Measurements from ENCODE around the gene BTRC. TPM values are rescaled to one million over a fixed set of nuclear protein-coding genes. Genes with fewer than 3 reads are reported as not detected.
"Not testable (repeated sequence)": the region's sequence is repeated elsewhere in the genome, so short reads cannot be mapped to it uniquely, and the experiment has no call there.

Gene BTRC
- total and polyA plus RNA-seq, 7 donors = 6.1 to 19.3 (median 16.4) TPM

- DNase-seq = no peak
- no peak overlapping the region for H3K27ac ChIP-seq
- H3K4me1 ChIP-seq = no peaks in the 10 kb centered on the region
- H3K27me3 ChIP-seq (ENCODE audit: insufficient read depth in 3 of 3, low read length in 2 of 3) = no peaks in the 10 kb centered on the region
- ATAC-seq = no peak
- no peaks in the 10 kb centered on the region for H3K36me3 ChIP-seq (ENCODE audit: insufficient read depth in 1 of 2, low read depth in 1 of 2)
- no peak for TF ChIP-seq CTCF (IDR thresholded peaks at IDR 0.05)
- WGBS, 3 donors = 54 to 59% (median 56%) methylated on average over 14 of the region's 14 CpGs
- H3K9me3 ChIP-seq = no peaks in the 10 kb centered on the region
- H3K4me3 ChIP-seq = no peak overlapping the region
- intact Hi-C loops (cut with DNase I) = no loop called here
Observed at GRCh38 chr10:101330631-101331225, 23.2 kb upstream of the BTRC start.

GRCh38 chr10:101331956-101332355 lies 22.0 kb upstream of the BTRC start:
- 63 to 75% (median 70%) methylated on average over 2 of the region's 2 CpGs for WGBS, 3 donors
- no peak for TF ChIP-seq CTCF (IDR thresholded peaks at IDR 0.05)
- Histone ChIP-seq H3K27ac (no peak overlapping the region), H3K4me3 (no peak overlapping the region), H3K27me3 (ENCODE audit: insufficient read depth in 3 of 3, low read length in 2 of 3) (no peaks in the 10 kb centered on the region), H3K36me3 (ENCODE audit: insufficient read depth in 1 of 2, low read depth in 1 of 2) (no peaks in the 10 kb centered on the region), H3K9me3 (no peaks in the 10 kb centered on the region), H3K4me1 (no peaks in the 10 kb centered on the region)
- ATAC-seq (no peak), DNase-seq (no peak)
- intact Hi-C loops (cut with DNase I) = no loop called here

GRCh38 chr10:101334259-101334658 lies 19.7 kb upstream of the BTRC start:
- H3K9me3 ChIP-seq; H3K27ac ChIP-seq; ATAC-seq; DNase-seq; intact Hi-C loops (cut with DNase I); H3K4me3 ChIP-seq; H3K27me3 ChIP-seq (ENCODE audit: insufficient read depth in 3 of 3, low read length in 2 of 3); H3K4me1 ChIP-seq; H3K36me3 ChIP-seq (ENCODE audit: insufficient read depth in 1 of 2, low read depth in 1 of 2): not testable (repeated sequence)
- WGBS, 3 donors = 91 to 95% (median 92%) methylated on average over 5 of the region's 5 CpGs

GRCh38 chr10:101336382-101336781 lies 17.6 kb upstream of the BTRC start:
- Histone ChIP-seq H3K27ac (no peak overlapping the region), H3K36me3 (ENCODE audit: insufficient read depth in 1 of 2, low read depth in 1 of 2) (no peaks in the 10 kb centered on the region), H3K9me3 (no peaks in the 10 kb centered on the region), H3K4me1 (no peaks in the 10 kb centered on the region), H3K4me3 (no peak overlapping the region), H3K27me3 (ENCODE audit: insufficient read depth in 3 of 3, low read length in 2 of 3) (no peaks in the 10 kb centered on the region)
- DNase-seq (no peak), ATAC-seq (no peak)
- intact Hi-C loops (cut with DNase I) = no loop called here
- no peak for TF ChIP-seq CTCF (IDR thresholded peaks at IDR 0.05)

- H3K36me3 ChIP-seq (ENCODE audit: insufficient read depth in 1 of 2, low read depth in 1 of 2) = no peaks in the 10 kb centered on the region
Observed at GRCh38 chr10:101337836-101338235, 16.1 kb upstream of the BTRC start.

More at GRCh38 chr10:101337836-101338235, 16.1 kb upstream of the BTRC start:
- TF ChIP-seq CTCF (IDR thresholded peaks at IDR 0.05) = no peak
- WGBS, 3 donors = 92 to 93% (median 93%) methylated on average over 4 of the region's 4 CpGs
- H3K4me3 ChIP-seq = no peak overlapping the region
- H3K27ac ChIP-seq = no peak overlapping the region
- intact Hi-C loops (cut with DNase I) = no loop called here
- ATAC-seq = no peak
- H3K27me3 ChIP-seq (ENCODE audit: insufficient read depth in 3 of 3, low read length in 2 of 3) = no peaks in the 10 kb centered on the region
- H3K4me1 ChIP-seq = no peaks in the 10 kb centered on the region
- no peak for DNase-seq
- no peaks in the 10 kb centered on the region for H3K9me3 ChIP-seq

Data from psoas muscle (tissue), 8 donors.